HUES64 (cell line): ENCODE results near the gene DHX58.
A peak's percentile ranks its signal among the peaks of the same experiment; 100 is the strongest.

Source experiments
- H3K27ac ChIP-seq: 2 replicates; pipeline ENCODE4 v1.7.0; 2013; ENCODE audit warnings: low read depth, low read length, inconsistent platforms
- H3K27me3 ChIP-seq: 2 replicates; pipeline ENCODE4 v1.6.1; 2013; ENCODE audit warnings: mild to moderate bottlenecking, low read length; ENCODE audit not compliant: insufficient read depth
- H3K36me3 ChIP-seq: 2 replicates; pipeline ENCODE4 v1.6.1; 2013; ENCODE audit warnings: mild to moderate bottlenecking, low read length; ENCODE audit not compliant: insufficient read depth
- H3K4me1 ChIP-seq: 2 replicates; pipeline ENCODE4 v1.6.1; 2013; ENCODE audit warnings: mild to moderate bottlenecking, low read length, moderate library complexity; ENCODE audit not compliant: insufficient read depth
- H3K4me3 ChIP-seq: 2 replicates; pipeline ENCODE4 v1.5.1; 2013; ENCODE audit warnings: mild to moderate bottlenecking, low read length, moderate library complexity
- H3K9ac ChIP-seq: 2 replicates; pipeline ENCODE4 v1.6.1; 2013; ENCODE audit warnings: mild to moderate bottlenecking, low read depth, low read length
- H3K9me3 ChIP-seq: 2 replicates; pipeline ENCODE4 v1.6.1; 2013; ENCODE audit warnings: low read depth, low read length; ENCODE audit not compliant: insufficient read depth
- WGBS: fragments of 150-250, 120-280 bp; methylation state at CpG from one replicate; pipeline ENCODE4 v1.1.7; 2013; ENCODE audit warnings: missing lambda C conversion rate; 5-methylcytosine and 5-hydroxymethylcytosine counted together

Gene DHX58

GRCh38 chr17:42117397-42118125 lies 5.0 kb upstream of the DHX58 start:
- 92% methylated on average over 30 of the region's 30 CpGs for WGBS
- Histone ChIP-seq H3K4me1 (no peaks in the 10 kb centered on the region), H3K27ac (no peak overlapping the region)

DNA sequence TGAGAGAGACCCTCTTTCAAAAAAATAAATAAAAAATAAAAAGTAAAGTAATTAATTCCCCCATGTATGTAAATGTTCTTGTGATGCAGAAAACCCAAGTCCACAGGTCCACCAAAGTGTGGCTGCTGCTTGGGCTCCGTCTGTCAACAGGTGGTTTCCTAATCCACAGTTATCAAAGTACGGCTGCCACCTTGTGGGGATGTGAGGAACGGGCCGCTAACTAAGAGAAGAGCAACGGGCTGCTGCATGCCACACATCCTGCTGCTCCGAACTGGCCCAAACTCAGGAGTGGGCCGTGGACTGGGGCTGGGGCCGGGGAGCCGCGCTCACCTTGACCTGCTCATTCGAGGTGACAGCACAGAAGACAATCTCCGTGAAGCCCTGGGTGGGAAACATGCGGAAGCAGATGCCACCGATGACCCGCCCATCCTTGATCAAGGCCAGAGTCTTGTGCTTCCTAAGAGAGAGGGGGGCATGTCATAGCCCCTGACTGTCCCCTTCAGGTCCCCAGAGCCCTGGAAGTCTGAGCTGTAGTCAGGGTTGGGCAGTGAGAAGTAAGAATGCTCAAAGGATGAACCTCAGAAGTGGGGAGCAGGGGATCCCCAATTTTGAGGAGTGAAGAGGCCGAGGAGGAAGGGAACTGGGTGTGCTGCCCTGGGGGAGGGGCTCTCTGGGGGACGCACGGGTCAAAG lies 4.3 kb upstream of the DHX58 start:
- Histone ChIP-seq H3K27me3 (no peaks in the 10 kb centered on the region), H3K9me3 (no peaks in the 10 kb centered on the region), H3K4me1 (no peaks in the 10 kb centered on the region), H3K9ac (no peak overlapping the region), H3K27ac (no peak overlapping the region), H3K36me3 (peaks cover 53% of the 10 kb centered on the region), H3K4me3 (no peak overlapping the region)
- WGBS = 59% methylated on average over 18 of the region's 18 CpGs

More at GRCh38 chr17:42117397-42118125, 5.0 kb upstream of the DHX58 start:
- H3K9ac ChIP-seq = no peak overlapping the region
- H3K4me3 ChIP-seq = no peak overlapping the region
- peaks cover 53% of the 10 kb centered on the region for H3K36me3 ChIP-seq
- no peaks in the 10 kb centered on the region for H3K9me3 ChIP-seq
- no peaks in the 10 kb centered on the region for H3K27me3 ChIP-seq

GRCh38 chr17:42114118-42114517 lies 1.6 kb upstream of the DHX58 start:
- Histone ChIP-seq H3K9ac (no peak overlapping the region), H3K4me1 (no peaks in the 10 kb centered on the region), H3K9me3 (no peaks in the 10 kb centered on the region), H3K27ac (no peak overlapping the region), H3K4me3 (no peak overlapping the region), H3K36me3 (peaks cover 50% of the 10 kb centered on the region), H3K27me3 (no peaks in the 10 kb centered on the region)
- WGBS = 95% methylated on average over 9 of the region's 9 CpGs

GRCh38 chr17:42113293-42114069 lies 967 bp upstream of the DHX58 start:
- H3K4me1 ChIP-seq = peaks cover under 1% of the 10 kb centered on the region; the same call in 1 of the 2 replicates
- WGBS = 94% methylated on average over 28 of the region's 28 CpGs
- H3K27ac ChIP-seq = no peak overlapping the region
- H3K9me3 ChIP-seq = no peaks in the 10 kb centered on the region
- no peaks in the 10 kb centered on the region for H3K27me3 ChIP-seq
- no peak overlapping the region for H3K4me3 ChIP-seq
- no peak overlapping the region for H3K9ac ChIP-seq
- peaks cover 47% of the 10 kb centered on the region for H3K36me3 ChIP-seq

DNA sequence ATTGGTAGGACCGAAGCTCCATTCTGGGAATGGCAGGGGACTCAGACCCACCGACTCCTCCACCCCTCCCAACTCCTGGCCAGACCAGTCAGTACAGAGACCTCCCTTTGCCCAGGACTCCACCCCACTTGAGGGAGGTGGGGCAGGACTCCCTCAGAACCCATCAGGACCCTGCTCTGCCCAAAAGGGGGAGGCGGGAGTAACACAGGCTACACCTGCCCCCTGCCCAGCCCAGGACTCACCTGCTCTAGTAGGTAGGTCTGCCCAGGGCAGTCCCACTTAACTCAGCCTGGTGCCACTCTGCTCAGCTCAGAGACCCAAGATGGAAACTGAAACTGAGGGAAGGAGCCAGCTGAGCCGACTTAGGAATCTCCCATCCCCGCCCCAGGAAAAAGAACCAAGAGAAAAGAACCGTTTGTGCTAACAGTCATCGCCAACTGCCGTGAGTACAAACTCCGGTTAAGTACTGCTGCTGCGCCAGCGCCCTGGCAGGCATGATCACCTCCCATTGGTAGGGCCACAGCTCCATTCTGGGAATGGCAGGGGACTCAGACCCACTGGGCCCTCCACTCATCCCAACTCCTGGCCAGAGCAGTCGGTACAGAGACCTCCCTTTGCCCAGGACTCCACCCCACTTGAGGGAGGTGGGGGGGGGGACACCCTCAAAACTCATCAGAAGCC lies 503 bp downstream of the DHX58 start:
- H3K9ac ChIP-seq = no peak overlapping the region

GRCh38 chr17:42111265-42111636 lies 1.3 kb downstream of the DHX58 start:
- Histone ChIP-seq H3K36me3 (peaks cover 28% of the 10 kb centered on the region), H3K9me3 (no peaks in the 10 kb centered on the region), H3K27ac (no peak overlapping the region), H3K9ac (no peak overlapping the region), H3K4me1 (peaks cover 7% of the 10 kb centered on the region), H3K4me3 (no peak overlapping the region), H3K27me3 (no peaks in the 10 kb centered on the region)
- 93% methylated on average over 11 of the region's 11 CpGs for WGBS

More for the DNA sequence above, 503 bp downstream of the DHX58 start:
- peaks cover 7% of the 10 kb centered on the region for H3K4me1 ChIP-seq
- H3K9me3 ChIP-seq = no peaks in the 10 kb centered on the region
- H3K36me3 ChIP-seq = peaks cover 32% of the 10 kb centered on the region
- H3K27me3 ChIP-seq = no peaks in the 10 kb centered on the region
- H3K4me3 ChIP-seq = no peak overlapping the region
- WGBS = 88% methylated on average over 11 of the region's 12 CpGs
- no peak overlapping the region for H3K27ac ChIP-seq

DNA sequence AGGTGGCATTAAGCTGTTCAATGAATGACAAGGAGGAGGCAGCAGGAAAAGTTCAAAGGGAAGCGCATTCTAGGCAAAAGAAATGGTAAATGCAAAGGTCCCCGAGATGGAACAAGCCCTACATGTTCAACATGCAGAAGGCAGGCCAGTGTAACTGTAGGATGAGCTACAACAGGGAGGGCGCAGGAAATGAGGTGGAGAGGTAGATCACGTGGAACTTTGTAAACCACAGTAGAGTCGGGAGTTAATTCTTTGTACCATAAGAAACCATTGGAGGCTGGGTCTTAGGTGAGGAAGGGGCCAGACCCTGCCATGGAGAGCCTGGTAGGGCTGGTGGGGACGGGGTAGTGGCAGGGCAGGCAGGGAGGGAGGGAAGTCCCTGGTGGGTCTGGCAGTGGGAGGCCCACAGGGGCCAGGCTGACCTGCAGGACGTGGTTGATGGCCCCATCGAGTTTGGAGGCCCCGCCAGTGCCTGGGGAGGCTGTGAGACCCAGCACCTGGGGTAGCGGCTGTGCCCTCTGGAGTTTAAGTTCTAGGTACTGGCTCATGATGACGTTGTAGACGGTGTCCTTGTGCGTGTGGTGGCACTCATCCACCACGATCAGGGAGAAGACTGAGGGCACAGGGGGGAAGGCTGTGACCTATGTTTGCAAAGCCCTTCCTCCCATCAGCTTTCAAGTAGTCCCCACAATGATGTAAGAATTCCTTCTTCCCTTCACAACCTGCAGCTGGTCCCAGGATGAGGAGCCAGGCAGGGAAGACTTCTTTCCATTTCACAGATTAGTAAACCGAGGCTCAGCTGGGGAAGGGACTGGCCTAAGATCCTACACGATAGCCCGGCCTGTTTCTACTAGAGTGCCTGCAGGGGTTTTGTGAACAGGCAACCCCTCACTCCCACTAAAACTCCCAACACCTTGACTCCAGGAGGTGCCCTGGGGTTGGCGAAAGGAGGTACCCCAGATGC lies 1.9 kb downstream of the DHX58 start:
- peaks cover 21% of the 10 kb centered on the region for H3K36me3 ChIP-seq
- 93% methylated on average over 18 of the region's 18 CpGs for WGBS
- no peak overlapping the region for H3K27ac ChIP-seq
- H3K9ac ChIP-seq = no peak overlapping the region
- H3K9me3 ChIP-seq = no peaks in the 10 kb centered on the region
- peaks cover 7% of the 10 kb centered on the region for H3K4me1 ChIP-seq
- H3K27me3 ChIP-seq = no peaks in the 10 kb centered on the region
- no peak overlapping the region for H3K4me3 ChIP-seq

DNA sequence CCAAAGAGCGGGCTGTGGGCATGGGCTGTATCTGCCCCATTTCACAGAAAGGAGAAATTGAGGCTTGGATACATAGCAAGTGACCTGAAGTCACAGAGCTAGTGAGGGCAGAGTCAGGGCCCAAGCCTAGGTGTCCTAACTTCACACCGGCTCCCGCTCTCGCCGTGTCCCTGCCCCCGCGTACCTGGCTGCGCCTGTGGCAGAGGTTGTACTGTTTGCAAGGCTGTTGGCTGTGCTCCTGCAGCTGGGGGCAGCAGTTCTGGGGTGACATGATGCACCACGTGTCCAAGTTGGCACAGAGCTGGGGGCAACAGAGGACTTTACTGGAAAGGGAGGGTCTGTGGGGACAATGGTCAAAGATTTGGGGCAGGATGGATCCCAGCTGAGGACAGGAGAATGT lies 3.4 kb downstream of the DHX58 start:
- WGBS = 93% methylated on average over 9 of the region's 9 CpGs
- Histone ChIP-seq H3K27ac (no peak overlapping the region), H3K9me3 (no peaks in the 10 kb centered on the region), H3K27me3 (no peaks in the 10 kb centered on the region), H3K36me3 (peaks cover 9% of the 10 kb centered on the region; the same call in 1 of the 2 replicates), H3K4me1 (peaks cover 7% of the 10 kb centered on the region), H3K4me3 (no peak overlapping the region), H3K9ac (no peak overlapping the region)

GRCh38 chr17:42107597-42108576 lies 4.6 kb downstream of the DHX58 start:
- WGBS = 27% methylated on average over 51 of the region's 51 CpGs

More at GRCh38 chr17:42107597-42108576, 4.6 kb downstream of the DHX58 start:
- 0 out of 2 replicates have a peak overlapping the region, but pooled peaks have one; percentile 1 for H3K27ac ChIP-seq
- peak overlapping the region; percentile 10; the same call in 1 of the 2 replicates for H3K9ac ChIP-seq
- no peaks in the 10 kb centered on the region for H3K36me3 ChIP-seq
- H3K9me3 ChIP-seq = no peaks in the 10 kb centered on the region
- H3K4me1 ChIP-seq = peaks cover 7% of the 10 kb centered on the region
- H3K27me3 ChIP-seq = no peaks in the 10 kb centered on the region
- peak overlapping the region; percentile 52 for H3K4me3 ChIP-seq
